Tibial artery (tissue), 4 donors: Measurements from ENCODE around the gene HOXD10.

Source experiments
- DNase-seq, 2 donors: peaks; one replicate each; pipeline ENCODE4 v3.0.0-alpha.2; 2019
- H3K27ac ChIP-seq, 2 donors: fragments of 200-600 bp; sonication (generic) in 1 of 2; 1 replicate in 1 of 2; 2 replicates in 1 of 2; pipeline ENCODE4 v1.5.1; 2018 to 2019; ENCODE audit warnings: mild to moderate bottlenecking in 1 of 2
- H3K27me3 ChIP-seq, 2 donors: fragments of 200-600 bp; sonication (generic) in 1 of 2; one replicate each; pipeline versions ENCODE4 v1.5.1 to v1.6.0; 2016 to 2019
- H3K36me3 ChIP-seq, 3 donors: fragments of 200-600 bp; sonication (generic) in 2 of 3; one replicate each; pipeline ENCODE4 v1.5.1; 2016 to 2019; ENCODE audit warnings: mild to moderate bottlenecking in 2 of 3
- H3K4me1 ChIP-seq, 4 donors: fragments of 200-600 bp; sonication (generic) in 2 of 4; 1 replicate in 3 of 4; 2 replicates in 1 of 4; pipeline ENCODE4 v1.5.1; 2016 to 2019
- H3K4me3 ChIP-seq, 2 donors: fragments of 200-600 bp; sonication (generic) in 1 of 2; 1 replicate in 1 of 2; 2 replicates in 1 of 2; pipeline ENCODE4 v1.5.1; 2018 to 2019; ENCODE audit warnings: mild to moderate bottlenecking in 2 of 2
- H3K9me3 ChIP-seq, 3 donors: fragments of 200-600 bp; sonication (generic) in 1 of 3; one replicate each; pipeline ENCODE4 v1.5.1; 2016 to 2019
- intact Hi-C: fragments of 100-400 bp; cut with DNase I; formaldehyde crosslinking; loops from one replicate; pipeline ENCODE4 v1.15.0; 2023; ENCODE audit warnings: low total_unique reads
- TF ChIP-seq, protein P1 (sequence below), 2 experiments: fragments of 200-600 bp in 1 of 2; fragments of 450-650 bp in 1 of 2; IDR thresholded peaks; one replicate each; pipeline ENCODE4 v1.5.1; 2017 to 2019; ENCODE audit warnings: antibody characterized with exemption in 2 of 2, mild to moderate bottlenecking in 1 of 2, moderate library complexity in 1 of 2

Gene HOXD10

DNA sequence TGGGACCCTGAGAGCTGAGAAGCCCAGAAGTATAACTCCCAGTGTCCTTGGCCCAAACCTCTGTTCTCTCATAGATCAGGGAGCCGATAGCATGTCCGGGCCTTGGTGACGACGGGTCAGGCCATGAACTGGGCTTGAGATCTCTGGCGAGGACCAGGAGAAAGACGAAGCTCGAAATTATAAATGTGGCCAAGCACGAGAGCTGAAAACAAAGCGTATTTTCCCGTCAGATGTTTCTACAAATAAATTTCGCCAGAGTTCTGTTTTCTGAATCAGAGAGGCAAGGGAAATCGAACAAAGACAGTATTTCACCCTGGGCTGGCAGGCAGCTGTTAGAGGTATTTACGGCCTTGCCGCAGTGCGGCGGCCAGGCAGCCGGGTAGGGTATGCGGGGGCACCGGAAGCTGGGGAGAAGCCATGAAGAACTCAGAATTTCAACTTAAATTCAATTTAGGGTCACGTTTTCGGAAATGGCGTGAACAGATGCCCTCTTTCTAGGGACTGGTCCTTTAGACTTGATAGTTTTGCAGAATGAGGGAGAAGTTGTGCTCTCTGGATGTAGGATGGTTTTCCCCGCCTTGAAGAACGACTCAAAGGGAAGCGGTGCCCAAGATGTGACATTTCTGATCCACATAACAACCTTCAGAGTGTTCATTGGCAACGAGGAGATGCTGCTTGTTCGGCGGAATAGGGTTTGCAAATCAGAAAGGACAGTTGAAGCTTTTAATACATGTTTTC lies 22.5 kb downstream of the HOXD10 start:
- Histone ChIP-seq H3K9me3 (no peaks in the 10 kb centered on the region), H3K36me3 (no peaks in the 10 kb centered on the region), H3K27ac (peak overlapping the region; percentile 57 to 60), H3K27me3 (peaks cover 0 to 16% of the 10 kb centered on the region in 2 donors), H3K4me1 (peaks cover 0 to 39% (median 22%) of the 10 kb centered on the region in 4 donors), H3K4me3 (peak overlapping the region; percentile 48 to 57)
- intact Hi-C loops: no loop called here
- TF ChIP-seq, protein P1, sequence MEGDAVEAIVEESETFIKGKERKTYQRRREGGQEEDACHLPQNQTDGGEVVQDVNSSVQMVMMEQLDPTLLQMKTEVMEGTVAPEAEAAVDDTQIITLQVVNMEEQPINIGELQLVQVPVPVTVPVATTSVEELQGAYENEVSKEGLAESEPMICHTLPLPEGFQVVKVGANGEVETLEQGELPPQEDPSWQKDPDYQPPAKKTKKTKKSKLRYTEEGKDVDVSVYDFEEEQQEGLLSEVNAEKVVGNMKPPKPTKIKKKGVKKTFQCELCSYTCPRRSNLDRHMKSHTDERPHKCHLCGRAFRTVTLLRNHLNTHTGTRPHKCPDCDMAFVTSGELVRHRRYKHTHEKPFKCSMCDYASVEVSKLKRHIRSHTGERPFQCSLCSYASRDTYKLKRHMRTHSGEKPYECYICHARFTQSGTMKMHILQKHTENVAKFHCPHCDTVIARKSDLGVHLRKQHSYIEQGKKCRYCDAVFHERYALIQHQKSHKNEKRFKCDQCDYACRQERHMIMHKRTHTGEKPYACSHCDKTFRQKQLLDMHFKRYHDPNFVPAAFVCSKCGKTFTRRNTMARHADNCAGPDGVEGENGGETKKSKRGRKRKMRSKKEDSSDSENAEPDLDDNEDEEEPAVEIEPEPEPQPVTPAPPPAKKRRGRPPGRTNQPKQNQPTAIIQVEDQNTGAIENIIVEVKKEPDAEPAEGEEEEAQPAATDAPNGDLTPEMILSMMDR (IDR thresholded peaks at IDR 0.05): no peak
- DNase-seq: peak in 1 of 2 donors; percentile 32

DNA sequence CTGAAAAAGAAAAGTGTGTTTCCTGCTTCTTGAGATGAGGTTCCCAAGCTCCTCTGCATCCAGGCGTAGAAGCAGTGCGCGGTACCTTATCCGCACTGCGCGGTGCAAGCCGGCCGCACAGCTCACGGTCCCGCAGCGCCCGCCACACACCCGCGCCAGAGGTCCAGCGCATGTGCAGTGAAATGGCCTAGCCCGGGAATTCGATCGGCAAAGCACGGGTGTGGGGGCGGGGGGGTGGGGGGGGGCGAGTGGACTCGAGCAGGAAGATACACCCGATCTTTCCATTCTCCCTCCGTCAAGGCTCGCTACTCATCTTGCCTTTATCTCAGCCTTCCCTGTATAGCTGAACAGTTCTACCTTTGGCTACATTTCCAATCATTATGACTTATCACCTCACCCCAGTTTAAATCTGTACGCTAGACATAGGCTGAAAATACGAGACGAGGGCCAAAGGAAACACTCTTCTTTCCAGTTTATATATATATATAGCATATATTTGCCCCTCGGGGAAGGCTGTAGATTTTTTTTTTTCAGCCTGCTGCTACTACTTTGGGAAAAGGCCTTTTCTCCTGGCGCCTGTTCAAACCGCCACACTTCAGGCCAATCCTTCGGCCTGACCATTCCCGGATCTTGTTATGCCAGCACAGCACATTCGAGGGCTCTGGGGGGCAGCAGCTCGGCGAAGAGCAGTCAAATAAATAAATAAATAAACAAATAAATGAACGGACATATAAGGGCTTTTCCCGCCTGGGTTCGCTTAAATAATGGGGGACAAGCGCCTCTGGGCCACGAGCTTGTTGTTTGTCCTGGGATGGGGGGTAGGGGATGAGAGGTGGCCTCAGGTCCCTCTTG lies 23.3 kb downstream of the HOXD10 start:
- intact Hi-C loops: loop anchor here (2.0 to 5.0 kb wide), 3 partner anchors 315 to 497 kb away; no protein-coding TSS in a partner anchor
- no peaks in the 10 kb centered on the region for H3K9me3 ChIP-seq
- DNase-seq: no peak
- H3K27ac ChIP-seq: peak overlapping the region; percentile 57 to 60
- peaks cover 0 to 39% (median 22%) of the 10 kb centered on the region in 4 donors for H3K4me1 ChIP-seq
- TF ChIP-seq, protein P1 (IDR thresholded peaks at IDR 0.05): no peak
- H3K4me3 ChIP-seq: peak overlapping the region; percentile 48 to 57
- H3K27me3 ChIP-seq: peaks cover 0 to 16% of the 10 kb centered on the region in 2 donors
- H3K36me3 ChIP-seq: no peaks in the 10 kb centered on the region

DNA sequence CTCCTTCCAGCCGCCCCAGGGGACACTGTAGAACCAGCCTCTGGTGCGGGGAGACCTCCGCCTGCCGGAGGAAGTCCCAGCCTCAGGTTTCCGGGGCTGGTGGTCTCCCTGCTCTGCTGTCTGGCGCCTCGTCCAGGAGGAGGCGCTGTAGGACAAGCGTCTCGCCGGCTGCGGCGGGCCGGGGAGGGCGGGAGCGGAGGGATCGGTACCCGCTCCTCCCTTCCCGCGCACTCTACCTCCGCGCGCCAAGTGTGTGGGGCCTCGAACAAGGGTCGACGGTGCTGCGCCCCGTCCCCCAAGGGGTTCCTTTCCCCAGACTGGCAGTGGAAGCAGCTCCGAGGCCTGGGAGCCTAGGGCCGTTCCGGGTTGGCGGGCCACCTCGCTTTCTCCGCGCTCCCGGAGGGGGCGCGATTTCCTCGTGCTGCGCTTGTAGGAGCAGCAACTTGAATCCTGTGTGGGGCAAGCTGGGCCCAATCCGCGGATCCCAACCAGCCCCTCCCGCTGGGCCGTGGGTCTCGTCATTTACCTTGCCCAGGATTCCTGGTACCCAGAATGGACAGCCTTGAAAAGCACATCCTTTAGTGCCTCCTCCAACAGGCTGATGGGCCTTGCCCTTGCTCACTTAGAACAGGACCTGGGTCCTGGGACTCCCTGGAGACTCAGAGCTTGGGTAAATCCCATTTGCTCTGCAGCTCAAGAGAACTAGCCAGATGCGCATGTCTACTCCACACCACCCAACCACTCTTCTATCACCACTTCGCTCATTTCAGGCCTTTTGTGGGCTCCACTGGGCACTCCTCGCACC lies 24.1 kb downstream of the HOXD10 start:
- intact Hi-C loops: loop anchor here (2.0 to 5.0 kb wide), 3 partner anchors 314 to 497 kb away; no protein-coding TSS in a partner anchor
- Histone ChIP-seq H3K4me1 (peaks cover 0 to 34% (median 19%) of the 10 kb centered on the region in 4 donors), H3K27me3 (peaks cover 0 to 19% of the 10 kb centered on the region in 2 donors), H3K4me3 (peak overlapping the region; percentile 48 to 57), H3K36me3 (no peaks in the 10 kb centered on the region), H3K9me3 (no peaks in the 10 kb centered on the region), H3K27ac (peak overlapping the region; percentile 57 to 60)
- peak; percentile 51 to 85 for DNase-seq
- TF ChIP-seq, protein P1 (IDR thresholded peaks at IDR 0.05): peak; percentile 94 to 95

DNA sequence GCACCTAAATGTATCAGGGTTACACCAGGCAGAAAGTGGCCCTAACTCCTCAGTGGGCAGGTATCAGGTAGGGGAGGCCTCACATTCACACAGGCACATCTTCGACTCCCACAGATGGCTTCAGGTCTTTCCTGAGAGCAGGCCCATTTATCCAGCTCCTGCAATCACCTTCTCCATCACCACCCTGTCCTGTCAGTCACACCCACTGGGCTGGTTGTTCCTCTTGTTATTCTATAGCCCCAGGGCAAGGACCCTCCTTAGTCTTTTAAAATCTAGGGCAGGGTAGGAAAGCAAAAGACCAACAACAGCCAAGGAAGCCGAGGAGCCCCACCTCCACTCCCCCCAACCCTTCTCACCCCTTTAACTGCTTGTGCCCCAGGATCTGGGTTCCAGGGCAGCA lies 25.7 kb downstream of the HOXD10 start:
- Histone ChIP-seq H3K27ac (no peak overlapping the region), H3K36me3 (no peaks in the 10 kb centered on the region), H3K27me3 (peaks cover 0 to 12% of the 10 kb centered on the region in 2 donors), H3K4me3 (no peak overlapping the region), H3K9me3 (no peaks in the 10 kb centered on the region), H3K4me1 (peaks cover 0 to 21% (median 10%) of the 10 kb centered on the region in 4 donors)
- intact Hi-C loops: loop anchor here (5.0 kb wide), 1 partner anchor 495 kb away; no protein-coding TSS in a partner anchor
- TF ChIP-seq, protein P1 (IDR thresholded peaks at IDR 0.05): no peak
- DNase-seq: no peak
